OCI-LY1 (cell line): ENCODE data around the gene PADI6.

Experiments used
- H2AFZ ChIP-seq: fragments of 200-600 bp; sonication (generic), shearing (Covaris generic); 2 replicates; pipeline ENCODE4 v1.6.0; 2014; ENCODE audit warnings: antibody characterized with exemption, mild to moderate bottlenecking, low read length
- H3F3A ChIP-seq: fragments of 200-600 bp; sonication (generic), shearing (Covaris generic); 2 replicates; pipeline ENCODE4 v1.6.0; 2014; ENCODE audit warnings: mild to moderate bottlenecking, antibody characterized with exemption, low read length, moderate library complexity; ENCODE audit not compliant: insufficient read depth
- H3K27ac ChIP-seq: fragments of 200-600 bp; sonication (generic); 2 replicates; pipeline ENCODE4 v1.5.1; 2014; ENCODE audit warnings: low read length, mixed run types, mild to moderate bottlenecking, low read depth; ENCODE audit not compliant: poor library complexity, severe bottlenecking
- H3K27me3 ChIP-seq: fragments of 200-600 bp; sonication (generic); 2 replicates; pipeline ENCODE4 v1.6.0; 2014; ENCODE audit warnings: antibody characterized with exemption, mild to moderate bottlenecking, low read length, moderate library complexity; ENCODE audit not compliant: insufficient read depth
- H3K36me3 ChIP-seq: fragments of 200-600 bp; sonication (generic); 2 replicates; pipeline ENCODE4 v1.6.1; 2014; ENCODE audit warnings: mild to moderate bottlenecking, antibody characterized with exemption, low read length, moderate library complexity, mixed read lengths; ENCODE audit not compliant: insufficient read depth
- H3K4me1 ChIP-seq: fragments of 200-600 bp; sonication (generic); 2 replicates; pipeline ENCODE4 v1.5.1; 2014; ENCODE audit warnings: mild to moderate bottlenecking, low read length, moderate library complexity; ENCODE audit not compliant: insufficient read depth, severe bottlenecking
- H3K4me2 ChIP-seq: fragments of 200-600 bp; sonication (generic), shearing (Covaris generic); 2 replicates; pipeline ENCODE4 v1.6.1; 2014; ENCODE audit warnings: low read length
- H3K4me3 ChIP-seq: fragments of 200-600 bp; sonication (generic); 2 replicates; pipeline ENCODE4 v1.5.1; 2014; ENCODE audit warnings: low read length, low read depth, mild to moderate bottlenecking, mixed read lengths; ENCODE audit not compliant: poor library complexity, severe bottlenecking
- H3K79me2 ChIP-seq: fragments of 200-600 bp; shearing (Covaris generic); 2 replicates; pipeline ENCODE4 v1.6.1; 2016; ENCODE audit warnings: mixed run types, low read length, mixed read lengths; ENCODE audit not compliant: insufficient read depth
- H3K9ac ChIP-seq: fragments of 200-600 bp; sonication (generic), shearing (Covaris generic); 2 replicates; pipeline ENCODE4 v1.6.1; 2014; ENCODE audit warnings: mild to moderate bottlenecking, low read length, mixed read lengths
- H3K9me2 ChIP-seq: fragments of 200-600 bp; sonication (generic), shearing (Covaris generic); 2 replicates; pipeline ENCODE4 v1.6.1; 2014; ENCODE audit warnings: low read depth, mild to moderate bottlenecking, low read length, mixed read lengths
- H3K9me3 ChIP-seq: fragments of 200-600 bp; shearing (Covaris generic); 2 replicates; pipeline ENCODE4 v1.6.1; 2014; ENCODE audit warnings: low read length, mixed read lengths
- H4K20me1 ChIP-seq: fragments of 200-600 bp; sonication (generic), shearing (Covaris generic); 2 replicates; pipeline ENCODE4 v1.6.0; 2016; ENCODE audit warnings: mild to moderate bottlenecking, low read length; ENCODE audit not compliant: insufficient read depth
- EZH2 ChIP-seq: fragments of 200-600 bp; sonication (generic), shearing (Covaris generic); IDR thresholded peaks from 2 replicates; pipeline ENCODE4 v1.8.0; 2017; ENCODE audit warnings: borderline replicate concordance, mixed run types, mild to moderate bottlenecking, antibody characterized with exemption, low read length, moderate library complexity, mixed read lengths
- TF ChIP-seq, protein P1 (sequence below): fragments of 200-600 bp; sonication (generic), shearing (Covaris generic); IDR thresholded peaks from 2 replicates; pipeline ENCODE4 v1.5.1; 2017; ENCODE audit warnings: mild to moderate bottlenecking, antibody characterized with exemption, low read length, moderate library complexity, mixed read lengths

The PADI6 gene

DNA sequence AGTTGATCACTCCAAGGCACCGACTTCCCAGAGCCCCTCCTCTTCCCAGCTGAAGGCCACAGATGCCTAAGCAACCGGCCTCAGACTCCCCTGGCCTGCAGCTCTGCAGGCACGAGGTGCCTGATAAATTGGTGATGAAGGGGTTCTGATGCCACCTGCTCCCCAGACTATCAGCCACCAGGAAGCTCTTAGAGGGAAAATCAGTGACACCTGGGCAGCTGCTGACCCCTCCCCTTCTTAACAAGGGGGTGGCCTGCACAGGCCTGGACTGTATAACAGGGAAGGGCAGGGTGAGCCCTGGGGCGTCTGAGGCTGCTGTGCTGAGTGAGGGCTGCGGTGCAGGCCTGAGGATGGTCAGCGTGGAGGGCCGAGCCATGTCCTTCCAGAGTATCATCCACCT, at the start of gene PADI6:
TSS of gene PADI6 (plus strand) at position 301 of the 400 bp plus-strand sequence. CDS start at position 351, 50 bp downstream.
- Histone ChIP-seq H3K27me3 (peaks cover 11% of the 10 kb centered on the region; the same call in 1 of the 2 replicates), H3K9me2 (no peaks in the 10 kb centered on the region), H3K79me2 (no peaks in the 10 kb centered on the region), H3F3A (no peaks in the 10 kb centered on the region), H4K20me1 (no peaks in the 10 kb centered on the region), H3K36me3 (no peaks in the 10 kb centered on the region), H3K9me3 (no peaks in the 10 kb centered on the region), H3K4me1 (no peaks in the 10 kb centered on the region), H3K27ac (no peak within 1 kb of the TSS), H3K4me3 (no peak within 1 kb of the TSS), H3K4me2 (no peak within 1 kb of the TSS), H2AFZ (no peak within 1 kb of the TSS), H3K9ac (no peak within 1 kb of the TSS)
- TF ChIP-seq, protein P1, sequence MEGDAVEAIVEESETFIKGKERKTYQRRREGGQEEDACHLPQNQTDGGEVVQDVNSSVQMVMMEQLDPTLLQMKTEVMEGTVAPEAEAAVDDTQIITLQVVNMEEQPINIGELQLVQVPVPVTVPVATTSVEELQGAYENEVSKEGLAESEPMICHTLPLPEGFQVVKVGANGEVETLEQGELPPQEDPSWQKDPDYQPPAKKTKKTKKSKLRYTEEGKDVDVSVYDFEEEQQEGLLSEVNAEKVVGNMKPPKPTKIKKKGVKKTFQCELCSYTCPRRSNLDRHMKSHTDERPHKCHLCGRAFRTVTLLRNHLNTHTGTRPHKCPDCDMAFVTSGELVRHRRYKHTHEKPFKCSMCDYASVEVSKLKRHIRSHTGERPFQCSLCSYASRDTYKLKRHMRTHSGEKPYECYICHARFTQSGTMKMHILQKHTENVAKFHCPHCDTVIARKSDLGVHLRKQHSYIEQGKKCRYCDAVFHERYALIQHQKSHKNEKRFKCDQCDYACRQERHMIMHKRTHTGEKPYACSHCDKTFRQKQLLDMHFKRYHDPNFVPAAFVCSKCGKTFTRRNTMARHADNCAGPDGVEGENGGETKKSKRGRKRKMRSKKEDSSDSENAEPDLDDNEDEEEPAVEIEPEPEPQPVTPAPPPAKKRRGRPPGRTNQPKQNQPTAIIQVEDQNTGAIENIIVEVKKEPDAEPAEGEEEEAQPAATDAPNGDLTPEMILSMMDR, result no peak
- TF ChIP-seq EZH2, result no peak

DNA sequence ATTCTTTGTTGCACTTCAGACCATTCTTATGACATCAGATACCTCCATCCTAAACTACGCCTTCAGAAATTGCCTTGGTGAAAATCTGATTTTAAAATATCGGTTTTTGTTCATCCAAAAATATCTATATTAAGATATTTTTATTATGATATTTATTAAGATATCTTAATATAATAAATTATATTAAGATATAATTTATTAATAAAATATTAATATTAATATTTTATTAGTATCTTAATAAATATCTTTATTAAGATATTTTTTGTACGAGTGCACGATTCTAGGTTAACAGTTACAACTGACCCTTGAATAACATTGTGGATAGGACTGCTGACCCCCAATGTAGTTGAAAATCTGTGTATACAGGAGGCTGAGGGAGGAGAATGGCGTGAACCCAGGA, 43.1 kb upstream of the PADI6 start:
- Histone ChIP-seq H3K9me2 (no peaks in the 10 kb centered on the region), H3K9ac (no peak overlapping the region), H3K4me3 (no peak overlapping the region), H4K20me1 (no peaks in the 10 kb centered on the region), H2AFZ (no peak overlapping the region), H3K9me3 (no peaks in the 10 kb centered on the region), H3K27me3 (no peaks in the 10 kb centered on the region), H3K4me2 (no peak overlapping the region), H3K27ac (no peak overlapping the region), H3K36me3 (no peaks in the 10 kb centered on the region), H3F3A (no peaks in the 10 kb centered on the region), H3K4me1 (no peaks in the 10 kb centered on the region), H3K79me2 (no peaks in the 10 kb centered on the region)
- TF ChIP-seq, protein P1, result no peak
- no peak for TF ChIP-seq EZH2

DNA sequence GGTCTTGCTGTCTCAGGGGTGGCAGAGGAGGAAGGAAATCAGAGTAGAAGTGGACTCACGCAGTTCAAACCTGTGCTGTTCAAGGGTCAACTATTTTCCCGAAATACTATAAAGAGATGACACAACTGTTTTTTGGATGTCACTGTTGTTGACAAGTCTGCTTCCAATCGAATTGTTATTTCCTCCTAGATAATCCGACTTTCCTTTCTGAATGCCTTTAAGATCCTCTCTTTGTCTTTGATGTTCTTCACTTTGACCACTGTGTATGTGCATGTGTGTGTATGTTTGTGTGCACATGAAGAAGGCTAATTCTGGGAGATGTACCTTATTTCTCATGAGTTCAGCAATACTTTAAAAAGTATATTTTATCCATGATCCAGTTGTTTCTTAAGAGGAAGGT, 42.4 kb upstream of the PADI6 start:
- TF ChIP-seq, protein P1, result no peak
- TF ChIP-seq EZH2, result no peak
- no peaks in the 10 kb centered on the region for H3K36me3 ChIP-seq
- H3K79me2 ChIP-seq, result no peaks in the 10 kb centered on the region
- no peaks in the 10 kb centered on the region for H3K27me3 ChIP-seq
- H3K9me2 ChIP-seq, result no peaks in the 10 kb centered on the region
- no peak overlapping the region for H3K4me3 ChIP-seq
- H2AFZ ChIP-seq, result no peak overlapping the region
- H3K27ac ChIP-seq, result no peak overlapping the region
- no peak overlapping the region for H3K9ac ChIP-seq
- H3K4me2 ChIP-seq, result no peak overlapping the region
- no peaks in the 10 kb centered on the region for H3K9me3 ChIP-seq
- no peaks in the 10 kb centered on the region for H3F3A ChIP-seq
- no peaks in the 10 kb centered on the region for H4K20me1 ChIP-seq
- H3K4me1 ChIP-seq, result no peaks in the 10 kb centered on the region
